Hematopoietic multipotent progenitor cell treated with erythropoietin and hydrocortisone succinate and interleukin-3 and kit ligand, for 6 days (in vitro differentiated cells): ENCODE results near the gene TKFC.
A peak's percentile ranks its signal among the peaks of the same experiment; 100 is the strongest.

Source experiments
- DNase-seq: peaks from one replicate; pipeline ENCODE4 v3.0.0-alpha.2; 2015

TKFC gene

DNA sequence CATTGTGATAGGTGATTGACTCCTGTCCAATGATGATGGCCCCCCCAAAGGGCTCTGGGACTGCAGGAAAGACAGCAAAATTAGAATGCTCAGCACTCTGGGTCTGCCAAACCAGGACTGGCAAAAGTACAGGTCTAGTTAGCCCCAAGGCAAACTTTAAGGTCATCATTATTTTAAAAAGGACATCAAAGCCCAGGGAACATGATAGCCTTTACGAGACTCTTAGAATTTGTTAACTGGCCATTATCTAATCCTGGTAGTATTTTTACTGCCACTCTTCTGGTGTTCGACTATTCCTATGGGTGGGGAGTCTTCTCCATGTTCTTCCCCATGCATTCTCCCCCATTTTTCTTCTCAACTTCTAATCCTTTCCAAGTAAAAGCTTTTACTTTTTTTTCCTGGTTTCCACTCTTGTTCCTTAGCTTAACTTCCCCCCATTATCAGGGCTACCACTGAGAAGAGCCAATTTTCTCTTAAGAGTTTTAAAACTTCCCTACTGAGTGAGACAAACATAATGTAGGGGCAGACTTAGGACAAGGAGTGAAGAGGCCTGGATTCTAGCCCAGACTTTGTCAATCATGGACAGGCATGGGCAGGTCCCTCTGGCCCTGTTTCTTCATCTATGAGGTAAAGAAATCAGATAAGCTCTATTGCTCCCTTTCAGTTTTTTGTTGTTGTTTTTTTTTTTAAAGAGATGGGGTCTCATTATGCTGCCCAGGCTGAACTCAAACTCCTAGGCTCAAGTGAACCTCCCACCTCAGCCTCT, 7.2 kb upstream of the TKFC start:
- DNase-seq, result no peak

DNA sequence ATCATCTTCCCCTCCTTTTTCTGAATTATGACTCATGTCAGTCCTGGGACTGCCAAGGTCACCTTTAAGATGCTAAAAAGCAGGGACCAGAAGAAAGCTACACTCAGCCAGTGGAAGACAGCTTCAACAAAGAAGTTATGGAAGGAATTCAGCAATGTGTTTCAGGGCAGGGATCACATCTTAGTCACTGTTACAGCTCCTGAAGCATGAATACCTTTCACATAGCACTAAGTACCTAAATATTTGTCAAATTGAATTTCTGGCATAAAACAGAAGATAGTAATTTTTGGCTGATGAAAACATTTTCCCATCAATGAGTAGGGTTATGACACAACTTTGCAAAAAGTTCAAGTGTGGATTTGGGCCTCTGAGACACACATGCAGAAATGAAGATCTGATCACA, 5.4 kb upstream of the TKFC start:
- DNase-seq, result no peak

DNA sequence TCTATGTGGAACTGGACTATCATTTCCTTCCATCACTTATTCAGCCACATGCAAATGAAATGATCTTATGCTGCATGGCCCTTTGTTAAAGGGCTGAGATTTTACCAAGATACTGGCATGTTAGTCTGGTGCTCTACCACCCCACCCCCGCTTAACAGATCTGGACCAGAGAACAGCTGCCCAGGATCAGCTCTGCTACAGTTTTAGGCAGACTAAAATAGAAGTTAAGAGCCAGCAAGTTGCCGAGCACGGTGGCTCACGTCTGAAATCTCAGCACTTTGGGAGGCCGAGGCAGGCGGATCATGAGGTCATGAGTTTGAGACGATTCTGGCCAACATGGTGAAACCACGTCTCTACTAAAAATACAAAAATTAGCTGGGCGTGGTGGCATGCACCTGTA, 4.7 kb upstream of the TKFC start:
- DNase-seq, result no peak

DNA sequence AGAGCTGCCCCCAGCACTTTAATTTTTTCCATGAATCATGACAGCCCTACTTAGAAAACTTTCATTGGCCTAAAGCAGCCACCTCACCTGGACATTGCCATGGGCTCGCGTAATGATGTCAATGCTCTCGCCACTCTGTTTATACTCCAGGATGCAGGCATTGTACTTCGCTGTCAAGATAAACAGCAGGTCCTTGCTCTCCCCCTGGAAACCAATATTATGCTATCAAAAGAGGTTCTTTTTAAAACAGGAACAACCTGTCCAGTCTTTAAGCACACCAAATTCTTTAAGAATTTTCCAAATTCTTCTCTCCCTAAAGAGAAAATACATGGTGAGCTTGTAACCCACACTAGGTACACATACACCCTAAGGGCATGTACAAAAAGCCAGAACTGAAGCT, 3.2 kb upstream of the TKFC start:
- DNase-seq, result no peak

DNA sequence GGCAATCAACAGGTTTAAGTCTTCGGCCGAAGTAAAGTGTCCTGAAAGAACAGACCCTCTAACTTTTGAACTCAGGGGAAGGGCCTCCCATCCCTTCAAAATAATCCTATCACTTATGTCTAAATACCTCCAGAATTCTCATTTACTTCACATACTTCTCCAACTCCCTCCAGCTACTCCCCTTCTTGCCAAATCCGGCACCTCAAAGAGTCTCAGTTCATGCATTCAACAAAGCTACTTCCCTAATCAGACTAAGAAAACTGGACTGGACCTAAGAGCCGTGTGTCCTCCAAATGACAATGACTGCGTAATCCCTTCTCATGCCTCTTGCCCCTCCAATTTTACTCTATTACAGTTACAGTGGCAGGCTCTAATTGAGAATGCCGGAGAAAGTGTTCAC, 1.4 kb upstream of the TKFC start:
- DNase-seq, result no peak

DNA sequence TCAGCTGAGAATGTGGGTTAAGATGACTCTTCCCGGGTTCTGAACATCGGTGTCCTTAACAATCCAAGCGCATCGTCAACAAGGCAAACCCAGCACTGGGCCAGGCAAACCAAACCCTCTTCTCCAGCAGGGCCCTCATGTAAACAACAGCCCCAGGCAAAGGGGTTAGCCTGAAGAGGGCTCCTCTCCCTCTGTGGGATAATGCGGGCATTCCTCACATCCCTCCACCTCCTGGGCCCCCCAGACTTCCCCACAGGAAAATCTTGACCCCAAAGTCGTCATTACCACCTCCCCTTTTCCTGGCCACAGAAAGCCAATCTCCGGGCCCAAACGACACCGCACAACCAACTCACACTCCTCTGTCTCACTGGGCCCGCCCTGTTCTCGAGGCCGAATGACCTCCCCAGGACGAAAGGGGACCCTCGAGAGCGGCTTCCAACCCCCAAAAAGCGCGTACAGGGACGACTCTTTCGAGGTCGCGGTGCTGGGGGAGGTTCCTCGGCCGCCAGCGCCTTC, 689 bp upstream of the TKFC start:
- DNase-seq, result peak; percentile 50

DNA sequence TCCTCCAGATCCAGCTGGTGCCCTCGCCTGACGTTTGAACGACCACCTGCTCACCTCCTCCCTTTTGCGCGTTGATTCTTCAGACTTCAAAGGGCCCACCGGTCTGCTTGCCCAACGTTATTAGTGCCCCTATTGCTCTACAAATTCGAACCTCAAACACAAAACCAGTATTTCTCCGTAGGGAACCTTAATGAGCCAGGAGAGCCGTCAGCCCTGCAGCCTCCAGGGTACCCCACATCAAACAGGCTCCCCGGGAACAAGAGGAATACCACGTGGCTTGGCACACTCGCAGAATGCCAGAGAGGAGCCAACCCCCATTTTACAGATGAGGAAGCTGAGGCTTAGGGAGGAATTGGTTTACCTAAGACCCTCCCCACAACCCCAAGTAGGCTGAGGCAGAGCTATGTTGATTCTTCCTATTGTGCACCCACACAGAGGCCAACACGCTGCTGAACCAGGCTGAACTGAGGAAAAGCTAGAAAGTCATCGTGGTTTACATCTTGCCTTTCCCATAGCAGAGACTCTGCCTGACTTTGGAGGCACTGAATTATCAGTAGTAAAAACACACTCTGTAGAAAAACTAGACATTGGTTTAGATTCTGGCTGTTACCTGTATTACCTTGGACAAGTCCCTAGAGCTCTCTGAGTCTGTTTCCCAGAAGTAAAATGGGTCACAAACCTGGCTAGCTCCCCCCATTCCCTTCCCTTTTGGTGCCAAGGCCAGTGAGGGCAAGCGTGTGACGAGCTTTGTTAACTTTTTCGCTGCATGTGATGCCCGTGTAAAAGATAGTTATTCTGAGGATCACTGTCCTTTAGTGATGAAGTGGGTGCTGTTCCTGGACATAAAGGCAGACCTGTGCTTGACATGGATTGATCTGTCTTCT, 764 bp downstream of the TKFC start:
- DNase-seq, result peak; percentile 55

DNA sequence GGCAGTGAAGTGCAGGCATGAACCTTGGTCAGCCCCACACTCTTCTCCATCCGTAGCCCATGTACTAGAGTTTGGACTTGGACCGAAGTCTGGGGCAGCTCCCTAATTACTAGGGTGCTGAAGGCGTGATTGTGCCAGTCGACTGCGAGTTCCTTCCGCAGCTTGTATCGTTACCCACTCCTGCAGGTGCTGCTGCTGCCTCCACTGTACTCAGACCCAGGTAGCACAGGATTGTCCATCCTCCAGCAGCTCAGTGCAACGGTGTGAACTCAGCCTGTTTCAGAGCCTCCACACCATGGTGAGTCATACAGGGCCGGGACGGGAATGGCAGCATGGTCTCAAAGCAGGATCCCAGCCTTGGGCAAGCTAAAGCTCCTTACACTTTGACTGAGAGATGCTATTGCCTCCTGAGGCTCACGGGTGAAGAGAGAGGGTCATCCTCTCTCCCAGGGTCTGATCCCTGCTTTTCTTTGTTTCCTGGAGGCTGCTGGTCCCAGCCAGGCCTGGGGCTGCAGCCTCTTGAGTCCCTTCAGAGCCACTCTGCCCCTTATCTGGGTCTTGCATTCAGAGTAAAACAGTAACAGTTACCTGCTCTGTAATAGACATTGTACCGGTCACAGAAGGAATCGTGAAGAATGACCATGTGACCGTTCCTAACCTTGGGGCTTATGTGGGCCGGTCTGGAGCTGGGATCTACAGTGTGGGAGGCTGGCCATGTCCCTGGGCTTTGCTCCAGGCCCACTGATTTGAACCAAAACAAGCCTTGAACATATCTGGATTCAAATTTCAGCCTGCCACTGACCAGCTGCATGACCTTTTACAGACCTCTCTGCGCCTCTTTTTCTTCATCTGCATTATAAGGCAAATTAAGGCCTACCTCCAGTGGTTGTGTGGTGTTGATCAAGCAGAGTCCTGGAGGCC, 1.7 kb downstream of the TKFC start:
- peak; percentile 46 for DNase-seq

DNA sequence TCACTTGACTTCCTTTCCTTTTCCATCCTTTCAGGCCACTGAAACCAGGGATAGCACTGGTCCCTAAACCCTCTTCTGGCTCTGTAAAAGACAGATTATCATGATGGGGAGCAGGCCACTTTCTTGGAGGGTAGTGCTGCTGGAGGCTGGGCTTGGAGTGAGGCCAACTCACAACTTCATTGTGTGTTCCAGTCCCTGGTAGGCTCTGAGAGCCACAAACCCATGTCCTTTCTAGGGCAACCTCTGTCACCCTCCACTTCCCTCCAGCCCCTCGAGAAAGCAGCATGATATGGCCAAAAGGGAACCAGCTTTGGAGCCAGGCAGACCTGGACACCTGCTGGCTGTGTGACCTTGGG, 2.3 kb downstream of the TKFC start:
- peak; percentile 84 for DNase-seq

DNA sequence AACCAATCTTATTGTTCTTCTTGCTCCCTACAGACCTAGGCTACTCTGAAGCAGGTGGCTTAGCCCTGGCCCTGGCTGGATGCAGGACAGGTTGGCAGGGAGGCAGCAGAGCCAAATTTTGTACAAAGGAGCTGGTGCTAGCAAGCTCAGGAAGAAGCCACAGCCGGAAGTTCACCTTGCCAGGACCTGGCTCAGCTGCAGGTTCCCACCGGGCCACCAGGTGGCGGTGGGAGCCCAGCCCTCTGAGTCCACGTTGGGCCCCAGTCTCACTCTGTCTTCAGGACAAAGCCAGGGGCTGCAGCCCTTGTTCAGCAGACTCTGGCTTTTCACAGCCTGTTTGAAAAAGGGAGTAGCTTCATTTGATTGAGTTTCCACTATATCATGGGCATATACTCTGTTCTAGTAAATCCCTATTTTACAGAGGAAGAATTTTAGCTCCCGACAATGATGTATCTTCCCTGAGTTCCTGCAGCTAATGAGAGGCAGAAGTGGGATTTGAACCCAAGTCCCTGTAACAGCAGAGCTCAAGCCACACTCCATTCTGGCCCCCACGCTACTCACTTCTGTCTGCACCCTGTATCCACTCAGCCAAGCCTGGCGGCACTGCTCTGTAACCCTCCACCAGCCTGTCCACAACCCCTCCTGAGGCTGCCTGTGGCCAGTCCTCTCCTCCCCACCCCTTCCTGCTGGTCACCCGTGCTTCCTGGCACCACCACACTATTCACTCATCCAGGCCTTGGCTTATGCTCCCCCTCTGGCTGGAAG, 3.3 kb downstream of the TKFC start:
- peak; percentile 94 for DNase-seq

DNA sequence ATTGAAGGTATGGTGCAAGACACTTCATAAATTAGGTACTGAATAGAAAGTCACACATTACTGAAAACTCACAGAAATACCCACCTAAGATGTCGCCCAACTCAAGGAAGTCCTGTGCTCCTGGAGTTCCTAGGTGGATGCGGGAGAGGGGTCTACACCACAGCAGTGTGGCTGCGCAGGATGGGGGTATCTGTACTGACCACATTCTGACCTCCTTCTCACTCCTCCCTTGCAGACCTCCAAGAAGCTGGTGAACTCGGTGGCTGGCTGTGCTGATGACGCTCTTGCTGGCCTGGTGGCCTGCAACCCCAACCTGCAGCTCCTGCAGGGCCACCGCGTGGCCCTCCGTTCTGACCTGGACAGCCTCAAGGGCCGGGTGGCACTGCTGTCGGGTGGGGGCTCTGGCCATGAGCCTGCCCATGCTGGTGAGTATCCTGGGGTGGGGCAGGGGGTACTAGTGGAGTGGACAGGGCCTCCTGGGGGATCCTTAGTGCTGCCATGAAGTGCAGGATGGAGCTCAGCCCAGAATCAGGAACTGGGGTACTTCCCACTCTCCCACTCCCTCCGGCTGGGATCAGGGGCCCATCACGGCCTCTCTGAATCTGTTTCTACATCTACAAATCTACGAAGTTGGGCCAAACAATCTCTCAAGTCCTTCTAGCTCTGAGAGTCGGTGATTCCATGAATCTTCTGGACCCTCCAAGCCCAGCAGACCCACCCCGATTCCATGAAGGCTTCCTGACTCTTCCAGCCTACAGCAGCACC, 4.9 kb downstream of the TKFC start:
- DNase-seq, result no peak

DNA sequence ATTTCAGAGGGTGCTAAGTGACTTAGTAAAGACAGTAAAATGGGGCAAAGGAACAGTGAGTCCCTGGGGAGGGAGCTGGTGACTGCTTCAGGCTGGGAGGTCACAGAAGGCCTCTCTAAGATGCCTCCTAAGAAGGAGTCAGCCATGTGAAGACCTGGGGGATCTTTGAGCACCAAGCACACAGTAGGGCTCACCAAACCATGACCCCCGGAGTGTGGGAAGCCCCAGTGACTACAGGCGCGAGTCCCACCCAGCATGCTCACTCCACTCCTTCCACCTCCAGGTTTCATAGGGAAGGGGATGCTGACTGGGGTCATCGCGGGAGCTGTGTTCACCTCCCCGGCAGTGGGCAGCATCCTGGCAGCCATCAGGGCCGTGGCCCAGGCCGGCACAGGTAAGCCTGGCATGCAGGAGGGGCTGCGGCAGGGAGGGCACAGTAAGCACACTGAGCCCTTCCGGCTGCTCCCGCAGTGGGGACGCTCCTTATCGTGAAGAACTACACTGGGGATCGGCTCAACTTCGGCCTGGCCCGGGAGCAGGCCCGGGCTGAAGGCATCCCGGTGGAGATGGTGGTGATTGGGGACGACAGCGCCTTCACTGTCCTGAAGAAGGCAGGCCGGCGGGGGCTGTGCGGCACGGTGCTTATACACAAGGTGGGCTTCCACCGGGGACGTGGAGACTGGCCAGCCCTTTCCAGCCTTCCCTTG, 5.9 kb downstream of the TKFC start:
- DNase-seq, result no peak

DNA sequence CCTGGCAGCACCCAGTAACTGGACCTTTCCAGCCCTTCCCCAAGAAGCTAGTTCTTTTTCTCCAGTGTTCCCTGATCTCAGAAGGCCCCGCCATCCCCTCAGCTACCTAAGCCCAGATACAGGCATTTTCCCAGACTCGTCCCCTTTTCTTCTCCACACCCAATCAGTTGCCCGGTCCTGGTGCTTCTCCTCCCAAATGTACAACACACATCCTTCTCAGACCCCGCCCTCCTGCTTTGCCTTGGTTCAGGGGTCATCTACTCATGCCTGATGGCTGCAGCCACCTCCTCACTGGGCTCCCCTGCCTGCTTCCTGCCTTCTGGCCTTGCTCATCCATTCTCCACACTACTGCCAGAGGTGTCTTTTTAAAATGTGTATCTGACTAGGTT, 6.5 kb downstream of the TKFC start:
- DNase-seq, result no peak

DNA sequence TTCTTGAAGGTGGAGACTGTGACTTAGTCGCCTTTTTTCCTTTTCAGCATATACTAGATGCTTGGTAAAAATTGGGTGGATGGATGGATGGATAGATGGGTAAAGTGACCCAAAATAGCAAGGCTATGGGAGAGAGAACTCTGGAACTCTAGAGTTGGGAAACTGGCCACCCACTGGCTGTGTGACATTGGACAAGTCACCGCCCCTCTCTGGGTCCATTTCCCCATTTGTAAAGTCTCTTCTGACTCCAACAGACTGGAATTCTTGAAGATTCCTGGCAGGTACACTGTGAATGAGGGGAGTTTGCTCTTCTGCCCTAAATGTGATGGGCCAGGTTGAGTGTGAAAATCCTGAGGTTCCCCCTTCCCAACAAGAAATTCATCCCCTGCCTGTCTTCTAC, 8.0 kb downstream of the TKFC start:
- DNase-seq, result no peak

DNA sequence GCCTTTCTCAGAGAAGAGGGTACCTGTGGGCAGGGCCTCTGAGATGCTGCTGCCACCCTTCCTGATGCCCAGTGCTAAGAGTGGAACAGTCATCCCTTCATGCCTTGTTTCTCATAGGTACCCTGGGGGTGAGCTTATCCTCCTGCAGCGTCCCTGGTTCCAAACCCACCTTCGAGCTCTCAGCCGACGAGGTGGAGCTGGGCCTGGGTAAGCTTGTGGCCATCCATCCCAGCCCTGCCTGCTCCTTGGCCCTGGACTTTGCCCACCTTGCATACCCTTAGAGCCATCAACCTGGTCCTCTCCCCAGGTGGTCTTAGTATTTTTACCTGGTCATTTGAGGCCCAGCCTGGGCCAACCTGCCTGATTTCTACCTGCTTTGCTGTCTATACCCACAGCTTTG, 8.7 kb downstream of the TKFC start:
- DNase-seq, result no peak

DNA sequence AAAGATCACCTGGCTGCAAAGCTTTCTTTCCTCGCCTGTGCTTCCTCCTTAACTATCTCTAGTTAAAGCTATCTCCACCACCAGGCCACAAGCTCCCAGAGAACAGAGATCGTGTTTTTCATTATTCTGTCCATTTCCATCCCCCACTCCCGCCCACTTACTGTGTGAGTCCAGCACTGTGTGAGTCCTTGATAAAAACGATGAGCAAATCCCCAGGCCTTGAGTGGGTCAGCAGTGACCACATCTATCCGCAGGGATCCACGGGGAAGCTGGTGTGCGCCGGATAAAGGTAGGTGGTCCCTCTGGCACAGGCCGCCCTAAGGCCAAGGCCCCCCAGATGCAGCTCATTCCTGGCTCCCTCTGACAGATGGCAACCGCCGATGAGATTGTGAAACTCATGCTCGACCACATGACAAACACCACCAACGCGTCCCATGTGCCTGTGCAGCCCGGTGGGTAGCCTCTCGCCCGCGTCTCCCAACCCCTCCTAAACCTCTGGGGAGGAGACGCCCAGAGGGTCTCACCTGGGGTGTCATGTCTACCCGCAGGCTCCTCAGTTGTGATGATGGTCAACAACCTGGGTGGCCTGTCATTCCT, 9.3 kb downstream of the TKFC start:
- no peak for DNase-seq

DNA sequence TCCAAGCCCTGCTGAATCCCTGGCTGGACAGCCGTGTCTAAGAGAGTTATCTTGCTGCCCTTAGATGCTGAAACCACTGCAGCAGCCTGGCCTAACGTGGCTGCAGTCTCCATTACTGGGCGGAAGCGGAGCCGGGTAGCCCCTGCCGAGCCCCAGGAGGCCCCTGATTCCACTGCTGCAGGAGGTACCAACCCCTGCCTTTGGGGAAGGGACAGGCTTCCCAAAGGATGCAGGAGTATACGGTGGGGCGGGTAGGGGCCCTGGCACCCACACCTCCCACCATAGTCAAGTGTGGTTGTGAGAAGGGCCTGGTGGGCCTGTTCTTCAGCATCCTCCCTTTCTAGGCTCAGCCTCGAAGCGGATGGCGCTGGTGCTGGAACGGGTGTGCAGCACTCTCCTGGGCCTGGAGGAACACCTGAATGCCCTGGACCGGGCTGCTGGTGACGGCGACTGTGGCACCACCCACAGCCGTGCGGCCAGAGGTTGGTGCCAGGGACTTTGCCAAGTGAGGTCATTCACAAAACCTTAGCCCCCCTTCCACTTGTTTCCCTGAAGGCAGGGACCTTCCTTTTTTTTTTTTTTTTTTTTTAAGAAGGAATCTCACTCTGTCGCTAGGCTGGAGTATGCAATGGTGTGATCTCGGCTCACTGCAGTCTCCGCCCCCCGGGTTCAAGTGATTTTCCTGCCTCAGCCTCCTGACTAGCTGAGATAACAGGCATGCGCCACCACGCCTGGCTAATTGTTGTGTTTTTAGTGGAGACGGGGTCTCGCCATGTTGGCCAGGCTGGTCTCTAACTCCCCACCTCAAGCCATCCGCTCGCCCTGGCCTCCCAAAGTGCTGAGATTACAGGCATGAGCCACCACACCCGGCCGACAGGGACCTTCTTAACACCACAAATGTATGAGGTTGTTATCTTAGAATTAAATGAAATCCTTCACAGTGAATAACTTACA, 11.0 kb downstream of the TKFC start:
- no peak for DNase-seq

DNA sequence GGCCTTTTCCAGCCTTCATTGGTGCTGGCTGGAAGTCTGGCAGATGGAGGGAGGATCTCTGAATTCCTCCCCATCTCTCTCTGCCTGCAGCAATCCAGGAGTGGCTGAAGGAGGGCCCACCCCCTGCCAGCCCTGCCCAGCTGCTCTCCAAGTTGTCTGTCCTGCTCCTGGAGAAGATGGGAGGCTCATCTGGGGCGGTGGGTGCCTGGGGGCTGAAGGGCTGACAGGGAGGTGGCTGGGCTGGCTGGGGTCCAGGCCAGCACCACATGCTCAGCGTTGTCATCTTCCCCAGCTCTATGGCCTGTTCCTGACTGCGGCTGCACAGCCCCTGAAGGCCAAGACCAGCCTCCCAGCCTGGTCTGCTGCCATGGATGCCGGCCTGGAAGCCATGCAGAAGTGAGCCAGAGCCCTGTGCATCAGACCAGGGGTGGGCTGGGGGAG, 12.2 kb downstream of the TKFC start:
- DNase-seq, result no peak
